Peyer's patch (tissue), 4 donors: ENCODE results near the gene ARHGEF7. TPM values are rescaled to one million over a fixed set of nuclear protein-coding genes. Genes with fewer than 3 reads are reported as not detected.

Experiments used
- DNase-seq, 3 donors: peaks; one replicate each; pipeline ENCODE4 v3.0.0-alpha.2; 2017 to 2019
- H3K27ac ChIP-seq, 4 donors: fragments of 200-600 bp; sonication (generic); one replicate each; pipeline ENCODE4 v1.5.1; 2016 to 2019
- H3K27me3 ChIP-seq, 2 donors: fragments of 200-600 bp; sonication (generic); one replicate each; pipeline ENCODE4 v1.5.1; 2019
- H3K36me3 ChIP-seq, 3 donors: fragments of 200-600 bp; sonication (generic); one replicate each; pipeline ENCODE4 v1.5.1; 2016 to 2019
- H3K4me1 ChIP-seq, 4 donors: fragments of 200-600 bp; sonication (generic); one replicate each; pipeline ENCODE4 v1.5.1; 2016 to 2019
- H3K4me3 ChIP-seq, 4 donors: fragments of 200-600 bp; sonication (generic); 1 replicate in 3 of 4; 2 replicates in 1 of 4; pipeline ENCODE4 v1.5.1; 2016 to 2019; ENCODE audit warnings: mild to moderate bottlenecking in 1 of 4
- H3K9me3 ChIP-seq, 4 donors: fragments of 200-600 bp; sonication (generic); one replicate each; pipeline ENCODE4 v1.5.1; 2016 to 2019; ENCODE audit warnings: mild to moderate bottlenecking in 1 of 4
- CTCF ChIP-seq, 6 experiments: fragments of 450-650 bp in 4 of 6; fragments of 200-600 bp in 2 of 6; sonication (generic) in 1 of 6; IDR thresholded peaks; one replicate each; pipeline ENCODE4 v1.5.1; 2017 to 2019; ENCODE audit warnings: antibody characterized with exemption in 6 of 6, mild to moderate bottlenecking in 3 of 6, moderate library complexity in 1 of 6
- POLR2A ChIP-seq, 2 donors: fragments of 450-650 bp; IDR thresholded peaks; one replicate each; pipeline ENCODE4 v1.5.1; 2017; ENCODE audit warnings: antibody characterized with exemption in 2 of 2, mild to moderate bottlenecking in 2 of 2, moderate library complexity in 2 of 2
- total RNA-seq, 4 donors: library from RNA; depleted of rRNA; stranded (reverse); fragments of >200 nt; gene quantifications; one replicate each; pipeline ENCODE4 v1.1.0, GENCODE V29; 2016

ARHGEF7 gene
- total RNA-seq, 4 donors from 2014 or later: 58.1 to 117 (median 95.5) TPM

GRCh38 chr13:111219280-111219679 is 104.2 kb downstream of the ARHGEF7 start:
- no peak overlapping the region for H3K4me3 ChIP-seq
- peaks cover 0 to under 1% (median 0%) of the 10 kb centered on the region in 4 donors for H3K4me1 ChIP-seq
- DNase-seq: no peak
- peak overlapping the region in 2 of 4 donors; percentile 8 to 26 for H3K27ac ChIP-seq
- no peaks in the 10 kb centered on the region for H3K9me3 ChIP-seq
- peaks cover 0 to 9% (median 0%) of the 10 kb centered on the region in 3 donors for H3K36me3 ChIP-seq
- no peak for TF ChIP-seq CTCF (IDR thresholded peaks at IDR 0.05)
- no peak for TF ChIP-seq POLR2A (IDR thresholded peaks at IDR 0.05)
- no peaks in the 10 kb centered on the region for H3K27me3 ChIP-seq

DNA sequence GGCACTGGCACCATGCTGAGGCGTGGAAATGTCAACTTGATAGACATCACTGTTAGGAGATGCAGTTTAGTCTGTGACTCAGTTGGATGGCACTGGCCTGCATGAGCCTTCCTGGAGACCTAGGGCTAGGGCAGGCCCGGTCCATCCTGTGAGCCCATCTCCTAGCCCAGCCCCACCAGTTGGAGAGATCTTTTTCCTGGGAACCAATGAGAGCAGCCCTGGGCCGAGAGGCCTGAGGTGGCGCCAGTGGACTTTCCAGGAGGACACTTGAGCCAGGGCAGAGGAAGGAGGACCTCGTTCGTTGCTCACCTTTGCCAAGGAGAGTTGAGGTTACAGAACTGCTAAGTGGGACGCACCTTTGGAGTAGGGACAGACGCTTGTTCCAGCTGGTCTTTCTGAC is 104.8 kb downstream of the ARHGEF7 start:
- TF ChIP-seq POLR2A (IDR thresholded peaks at IDR 0.05): no peak
- no peak for TF ChIP-seq CTCF (IDR thresholded peaks at IDR 0.05)
- no peaks in the 10 kb centered on the region for H3K27me3 ChIP-seq
- peak overlapping the region in 1 of 4 donors; percentile 8 for H3K27ac ChIP-seq

GRCh38 chr13:111225166-111225565 is 110.1 kb downstream of the ARHGEF7 start:
- H3K27me3 ChIP-seq: no peaks in the 10 kb centered on the region
- DNase-seq: no peak
- H3K9me3 ChIP-seq: no peaks in the 10 kb centered on the region
- H3K4me1 ChIP-seq: no peaks in the 10 kb centered on the region
- no peak overlapping the region for H3K27ac ChIP-seq
- H3K4me3 ChIP-seq: no peak overlapping the region
- peaks cover 0 to 17% (median 0%) of the 10 kb centered on the region in 3 donors for H3K36me3 ChIP-seq
- TF ChIP-seq POLR2A (IDR thresholded peaks at IDR 0.05): no peak
- no peak for TF ChIP-seq CTCF (IDR thresholded peaks at IDR 0.05)

More for the DNA sequence above, 104.8 kb downstream of the ARHGEF7 start:
- Histone ChIP-seq H3K9me3 (no peaks in the 10 kb centered on the region), H3K4me3 (no peak overlapping the region), H3K36me3 (peaks cover 0 to 9% (median 0%) of the 10 kb centered on the region in 3 donors), H3K4me1 (no peaks in the 10 kb centered on the region)
- DNase-seq: no peak

DNA sequence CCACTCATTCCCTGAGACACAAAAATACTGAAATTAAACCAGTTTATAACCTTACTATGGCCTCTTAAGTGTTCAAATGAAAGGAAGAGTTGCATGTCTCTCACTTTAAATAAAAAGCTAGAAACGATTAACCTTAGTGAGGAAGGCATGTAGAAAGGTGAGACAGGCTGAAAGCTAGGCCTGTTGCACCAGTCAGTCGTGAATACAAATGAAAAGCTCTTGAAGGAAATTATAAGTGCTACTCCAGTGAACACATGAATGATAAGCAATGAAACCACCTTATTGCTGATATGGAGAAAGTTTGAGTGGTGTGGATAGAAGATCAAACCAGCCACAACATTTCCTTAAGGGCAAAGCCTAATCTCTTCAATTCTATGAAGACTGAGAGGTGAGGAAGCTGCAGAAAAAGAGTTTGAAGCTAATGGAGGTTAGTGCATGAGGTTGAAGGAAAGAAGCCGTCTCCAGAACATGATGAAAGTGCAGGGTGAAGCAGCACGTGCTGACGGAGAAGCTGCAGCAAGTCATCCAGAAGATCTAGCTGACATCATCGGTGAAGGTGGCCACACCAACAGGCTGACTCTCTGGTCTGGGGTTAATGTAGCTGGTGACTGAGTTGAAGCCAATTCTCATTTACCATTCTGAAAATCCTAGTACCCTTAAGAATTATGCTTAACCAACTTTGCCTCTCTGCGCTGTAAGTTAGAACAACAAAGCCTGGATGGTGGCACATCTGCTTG is 110.9 kb downstream of the ARHGEF7 start:
- no peaks in the 10 kb centered on the region for H3K27me3 ChIP-seq
- no peak overlapping the region for H3K27ac ChIP-seq
- peaks cover 0 to 13% (median 0%) of the 10 kb centered on the region in 3 donors for H3K36me3 ChIP-seq
- no peak for TF ChIP-seq CTCF (IDR thresholded peaks at IDR 0.05)
- TF ChIP-seq POLR2A (IDR thresholded peaks at IDR 0.05): no peak
- H3K9me3 ChIP-seq: no peaks in the 10 kb centered on the region
- no peaks in the 10 kb centered on the region for H3K4me1 ChIP-seq
- no peak for DNase-seq
- no peak overlapping the region for H3K4me3 ChIP-seq

- Histone ChIP-seq H3K4me1 (no peaks in the 10 kb centered on the region), H3K9me3 (no peaks in the 10 kb centered on the region), H3K27me3 (no peaks in the 10 kb centered on the region), H3K27ac (no peak overlapping the region), H3K36me3 (peaks cover 0 to 13% (median 0%) of the 10 kb centered on the region in 3 donors), H3K4me3 (no peak overlapping the region)
- DNase-seq: no peak
- TF ChIP-seq POLR2A (IDR thresholded peaks at IDR 0.05) (no peak), CTCF (IDR thresholded peaks at IDR 0.05) (no peak)
These were observed 112.3 kb downstream of the ARHGEF7 start for GRCh38 chr13:111227405-111227804.
